Tongue (tissue), 1 donor: ENCODE results near the gene ZNF280B. TPM values are rescaled to one million over a fixed set of nuclear protein-coding genes. Genes with fewer than 3 reads are reported as not detected.

Experiments
- total RNA-seq: library from RNA; depleted of rRNA; stranded (reverse); fragments of >200 nt; gene quantifications from one replicate; pipeline ENCODE4 v1.2.3, GENCODE V29; 2014

The ZNF280B gene
- total RNA-seq, 1 donor from 2014 or later = 1.0 TPM

Other genes starting within 250 kb of the ZNF280B start
- not detected for gene ZNF280A, start 11.5 kb upstream of the ZNF280B start, total RNA-seq
- not detected for gene PRAME, start 50.5 kb upstream of the ZNF280B start, total RNA-seq
- not detected for gene GGTLC2, start 135.9 kb upstream of the ZNF280B start, total RNA-seq